ENCODE measurements around the gene TLE1.

- no peak for TF ChIP-seq CTCF (IDR thresholded peaks at IDR 0.05)
- no peak for TF ChIP-seq POLR2A (IDR thresholded peaks at IDR 0.05)
- no peak for TF ChIP-seq EP300 (IDR thresholded peaks at IDR 0.05; ENCODE audit: low read depth)
- TF ChIP-seq POLR2AphosphoS5 (IDR thresholded peaks at IDR 0.05): no peak
Observed at GRCh38 chr9:81595887-81596543, 93.3 kb downstream of the TLE1 start.

Data from transverse colon (tissue), 4 donors.